Fibroblast of skin of left quadriceps (primary cell): ENCODE measurements around the gene C15orf62.

ENCODE experiments used
- DNase-seq, 2 experiments: peaks; one replicate each; pipeline ENCODE4 v3.0.0-alpha.2; 2013; ENCODE audit warnings: low read depth in 2 of 2

The C15orf62 gene

GRCh38 chr15:40815042-40815698 lies 45.4 kb downstream of the C15orf62 start:
- no peak for DNase-seq

GRCh38 chr15:40819048-40819447 lies 49.3 kb downstream of the C15orf62 start:
- no peak for DNase-seq

- DNase-seq = no peak
Measured at GRCh38 chr15:40821195-40821594, 51.4 kb downstream of the C15orf62 start.
